ENCODE data around the gene TMEM86B.

The TMEM86B gene

GRCh38 chr19:55259540-55260210, 31.1 kb upstream of the TMEM86B start:
- H3K27me3 ChIP-seq (replicated peaks; ENCODE audit: control insufficient read depth, insufficient read depth, low read length) = no peaks in the 10 kb centered on the region
- no peaks in the 10 kb centered on the region for H3K36me3 ChIP-seq (ENCODE audit: control insufficient read depth, insufficient read depth, low read length)
- H3K4me3 ChIP-seq (replicated peaks; ENCODE audit: low read depth, low read length) = peak overlapping the region; percentile 86
- TF ChIP-seq, protein P1, sequence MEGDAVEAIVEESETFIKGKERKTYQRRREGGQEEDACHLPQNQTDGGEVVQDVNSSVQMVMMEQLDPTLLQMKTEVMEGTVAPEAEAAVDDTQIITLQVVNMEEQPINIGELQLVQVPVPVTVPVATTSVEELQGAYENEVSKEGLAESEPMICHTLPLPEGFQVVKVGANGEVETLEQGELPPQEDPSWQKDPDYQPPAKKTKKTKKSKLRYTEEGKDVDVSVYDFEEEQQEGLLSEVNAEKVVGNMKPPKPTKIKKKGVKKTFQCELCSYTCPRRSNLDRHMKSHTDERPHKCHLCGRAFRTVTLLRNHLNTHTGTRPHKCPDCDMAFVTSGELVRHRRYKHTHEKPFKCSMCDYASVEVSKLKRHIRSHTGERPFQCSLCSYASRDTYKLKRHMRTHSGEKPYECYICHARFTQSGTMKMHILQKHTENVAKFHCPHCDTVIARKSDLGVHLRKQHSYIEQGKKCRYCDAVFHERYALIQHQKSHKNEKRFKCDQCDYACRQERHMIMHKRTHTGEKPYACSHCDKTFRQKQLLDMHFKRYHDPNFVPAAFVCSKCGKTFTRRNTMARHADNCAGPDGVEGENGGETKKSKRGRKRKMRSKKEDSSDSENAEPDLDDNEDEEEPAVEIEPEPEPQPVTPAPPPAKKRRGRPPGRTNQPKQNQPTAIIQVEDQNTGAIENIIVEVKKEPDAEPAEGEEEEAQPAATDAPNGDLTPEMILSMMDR (IDR thresholded peaks at IDR 0.05; ENCODE audit: insufficient read depth, low read length, poor library complexity, severe bottlenecking) = no peak
- no peak for DNase-seq (ENCODE audit: extremely low read depth, insufficient read length)

DNA sequence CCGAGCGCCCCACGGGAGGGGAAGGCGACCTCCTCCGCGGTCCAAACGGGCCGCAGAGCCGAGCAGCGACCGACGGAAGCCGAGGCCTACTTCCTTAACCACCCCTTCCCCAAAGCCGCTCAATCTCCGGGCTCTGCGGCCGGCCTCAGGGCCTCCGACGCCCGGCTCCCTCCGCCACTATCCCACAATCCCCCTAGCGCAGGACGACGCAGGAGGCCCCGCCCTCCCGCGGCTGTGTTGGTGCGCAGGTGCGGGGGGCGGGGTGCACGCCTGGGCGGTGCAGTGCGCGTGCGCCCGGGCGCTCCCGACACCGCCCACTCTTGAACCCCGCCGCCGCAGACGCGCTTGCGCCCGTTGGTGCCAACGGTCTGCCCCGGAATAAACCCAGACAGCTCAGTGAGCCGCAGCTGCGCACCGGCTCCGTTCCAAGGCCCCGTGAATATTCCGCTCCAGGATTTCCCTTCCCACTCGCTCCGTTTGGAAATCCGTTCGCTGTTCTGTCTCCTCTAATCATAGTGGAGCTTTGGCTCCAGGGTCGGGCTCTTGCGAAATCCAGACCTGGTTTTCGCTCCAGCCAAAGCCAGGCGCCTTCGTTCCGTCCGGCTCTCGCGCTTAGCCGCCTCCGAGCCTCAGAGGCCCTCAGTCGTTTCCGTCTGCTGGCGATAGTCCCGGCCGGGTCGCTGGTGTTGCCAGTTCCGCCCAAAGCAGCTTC, 30.4 kb upstream of the TMEM86B start, which contains the start of gene PPP6R1:
Gene PPP6R1 (minus strand): TSS at position 190 of the 712 bp plus-strand sequence. CDS start 11,914 bp downstream, outside the sequence.
- no peaks in the 10 kb centered on the region for H3K27me3 ChIP-seq (replicated peaks; ENCODE audit: control insufficient read depth, insufficient read depth, low read length)
- peak; percentile 99 for DNase-seq (ENCODE audit: extremely low read depth, insufficient read length)
- H3K4me3 ChIP-seq (replicated peaks; ENCODE audit: low read depth, low read length) = peak within 1 kb of the TSS; percentile 86
- H3K36me3 ChIP-seq (ENCODE audit: control insufficient read depth, insufficient read depth, low read length) = no peaks in the 10 kb centered on the region
- TF ChIP-seq, protein P1 (IDR thresholded peaks at IDR 0.05; ENCODE audit: insufficient read depth, low read length, poor library complexity, severe bottlenecking) = no peak

DNA sequence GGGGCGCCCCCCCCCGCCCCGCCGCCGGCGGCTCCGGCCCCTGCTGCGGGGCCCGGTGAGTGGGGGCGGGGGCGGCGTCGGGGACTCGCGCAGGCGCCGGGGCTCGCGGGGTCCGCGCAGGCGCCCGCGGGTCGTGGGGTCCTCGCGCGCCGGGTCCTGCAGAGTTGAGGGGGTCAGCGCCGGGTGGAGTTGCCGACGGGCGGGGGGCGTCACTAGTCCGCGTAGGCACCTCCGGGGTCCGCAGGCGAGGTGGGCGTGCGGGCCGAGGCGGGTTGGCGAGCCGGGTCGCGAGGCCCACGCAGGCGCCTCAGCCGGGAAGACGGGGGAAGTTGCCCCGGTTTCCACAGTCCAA, 29.9 kb upstream of the TMEM86B start:
- peak overlapping the region; percentile 86 for H3K4me3 ChIP-seq (replicated peaks; ENCODE audit: low read depth, low read length)
- H3K27me3 ChIP-seq (replicated peaks; ENCODE audit: control insufficient read depth, insufficient read depth, low read length) = no peaks in the 10 kb centered on the region
- no peaks in the 10 kb centered on the region for H3K36me3 ChIP-seq (ENCODE audit: control insufficient read depth, insufficient read depth, low read length)
- DNase-seq (ENCODE audit: extremely low read depth, insufficient read length) = no peak
- TF ChIP-seq, protein P1 (IDR thresholded peaks at IDR 0.05; ENCODE audit: insufficient read depth, low read length, poor library complexity, severe bottlenecking) = no peak

DNA sequence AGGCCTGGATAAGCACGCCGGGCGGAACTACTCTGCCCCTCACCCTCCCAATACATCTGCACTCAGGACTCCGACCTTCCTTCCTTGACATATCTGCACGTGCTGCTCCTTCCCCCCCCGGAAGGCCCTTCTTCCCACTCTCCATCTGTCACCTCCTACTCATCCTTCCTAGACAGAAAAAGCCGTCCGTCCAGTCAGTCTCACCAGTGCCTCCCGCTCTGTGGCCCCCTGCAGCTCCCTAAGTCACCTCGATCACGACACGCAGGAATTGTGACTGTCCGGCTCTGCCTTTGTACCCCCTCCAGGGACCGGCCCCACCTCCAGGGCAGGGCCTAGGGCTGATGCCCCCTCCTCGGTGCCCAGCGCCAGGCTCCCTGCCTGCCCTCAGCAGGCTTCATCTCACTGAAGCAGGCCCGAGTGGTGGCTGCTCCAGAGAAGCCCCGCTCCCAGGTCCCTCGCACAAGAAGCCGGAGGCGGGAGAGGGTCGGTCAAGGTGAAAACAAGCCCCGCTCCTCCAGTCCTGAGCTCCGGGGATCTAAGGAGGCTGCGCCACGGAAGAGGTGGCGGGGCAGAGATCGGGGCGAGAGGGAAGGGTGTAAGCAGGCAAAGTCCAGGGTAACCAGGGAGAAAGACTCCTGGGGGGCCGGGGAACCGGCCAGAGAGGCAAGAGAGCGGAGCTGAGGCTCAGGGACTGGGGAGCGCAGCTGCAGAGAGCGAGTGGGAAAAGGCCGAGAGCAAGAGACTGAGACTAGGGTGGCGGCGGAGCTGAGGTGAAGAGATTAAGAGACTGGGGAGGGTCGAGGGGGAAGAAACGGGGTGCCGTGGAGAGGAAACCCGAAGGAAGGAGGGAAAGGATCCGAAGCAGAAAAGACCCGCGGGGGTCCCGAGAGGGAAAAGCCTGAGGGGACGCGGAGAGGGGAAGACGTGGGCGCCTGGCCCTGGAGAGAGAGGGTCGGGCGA, 29.2 kb upstream of the TMEM86B start:
- Histone ChIP-seq H3K4me3 (replicated peaks; ENCODE audit: low read depth, low read length) (peak overlapping the region; percentile 86), H3K36me3 (ENCODE audit: control insufficient read depth, insufficient read depth, low read length) (no peaks in the 10 kb centered on the region), H3K27me3 (replicated peaks; ENCODE audit: control insufficient read depth, insufficient read depth, low read length) (no peaks in the 10 kb centered on the region)
- DNase-seq (ENCODE audit: extremely low read depth, insufficient read length) = no peak
- TF ChIP-seq, protein P1 (IDR thresholded peaks at IDR 0.05; ENCODE audit: insufficient read depth, low read length, poor library complexity, severe bottlenecking) = no peak

GRCh38 chr19:55256562-55257460, 28.2 kb upstream of the TMEM86B start:
- peak overlapping the region; percentile 86 for H3K4me3 ChIP-seq (replicated peaks; ENCODE audit: low read depth, low read length)
- TF ChIP-seq, protein P1 (IDR thresholded peaks at IDR 0.05; ENCODE audit: insufficient read depth, low read length, poor library complexity, severe bottlenecking) = no peak
- H3K36me3 ChIP-seq (ENCODE audit: control insufficient read depth, insufficient read depth, low read length) = no peaks in the 10 kb centered on the region
- no peak for DNase-seq (ENCODE audit: extremely low read depth, insufficient read length)
- H3K27me3 ChIP-seq (replicated peaks; ENCODE audit: control insufficient read depth, insufficient read depth, low read length) = no peaks in the 10 kb centered on the region
